HG02885 (cell line): ENCODE results near the gene HHIPL1.

Source experiments
- ATAC-seq: cut with Tn5 transposase; IDR thresholded peaks from one replicate; pipeline ENCODE4 v1.9.1; 2021; ENCODE audit warnings: mild to moderate bottlenecking; ENCODE audit not compliant: unreplicated experiment, poor library complexity

The HHIPL1 gene

GRCh38 chr14:99672506-99673304, 27.8 kb downstream of the HHIPL1 start:
- ATAC-seq, result peak; percentile 81

GRCh38 chr14:99673305-99674063, 28.6 kb downstream of the HHIPL1 start:
- no peak for ATAC-seq

- ATAC-seq, result no peak
Measured at GRCh38 chr14:99674064-99674650, 29.2 kb downstream of the HHIPL1 start.

GRCh38 chr14:99674776-99675381, 29.9 kb downstream of the HHIPL1 start:
- no peak for ATAC-seq

GRCh38 chr14:99675382-99675835, 30.5 kb downstream of the HHIPL1 start:
- ATAC-seq, result no peak

- no peak for ATAC-seq
Measured at GRCh38 chr14:99675951-99676350, 31.0 kb downstream of the HHIPL1 start.

- no peak for ATAC-seq
Measured at GRCh38 chr14:99676657-99677056, 31.7 kb downstream of the HHIPL1 start.

- no peak for ATAC-seq
Measured at GRCh38 chr14:99677231-99678140, 32.6 kb downstream of the HHIPL1 start.

- ATAC-seq, result no peak
Measured at GRCh38 chr14:99678198-99678597, 33.3 kb downstream of the HHIPL1 start.

- no peak for ATAC-seq
Measured at GRCh38 chr14:99679111-99679510, 34.2 kb downstream of the HHIPL1 start.

- no peak for ATAC-seq
Measured at GRCh38 chr14:99679543-99679942, 34.6 kb downstream of the HHIPL1 start.

- no peak for ATAC-seq
Measured at GRCh38 chr14:99679996-99680395, 35.1 kb downstream of the HHIPL1 start.

- ATAC-seq, result no peak
Measured at GRCh38 chr14:99681101-99681831, 36.3 kb downstream of the HHIPL1 start.

GRCh38 chr14:99681832-99682148, 36.9 kb downstream of the HHIPL1 start:
- no peak for ATAC-seq

GRCh38 chr14:99682809-99683618, 38.1 kb downstream of the HHIPL1 start:
- ATAC-seq, result peak; percentile 38

- peak; percentile 93 for ATAC-seq
Measured at GRCh38 chr14:99683619-99684409, 38.9 kb downstream of the HHIPL1 start, which contains the start of gene CYP46A1. TSS of gene CYP46A1 (plus strand) at chr14:99684298. CDS start at chr14:99684418, 120 bp downstream.

GRCh38 chr14:99684410-99684934, 39.5 kb downstream of the HHIPL1 start:
- peak; percentile 33 for ATAC-seq
